Right lobe of liver (tissue), 6 donors: Measurements from ENCODE around the gene C20orf144. TPM values are rescaled to one million over a fixed set of nuclear protein-coding genes. Genes with fewer than 3 reads are reported as not detected.
A peak's percentile ranks its signal among the peaks of the same experiment; 100 is the strongest.
"Not testable (repeated sequence)": the region's sequence is repeated elsewhere in the genome, so short reads cannot be mapped to it uniquely, and the experiment has no call there.

ENCODE experiments used
- ATAC-seq, 4 donors: fragments of 200-7000 bp; cut with Tn5 transposase; one replicate each; pipeline ENCODE4 v1.9.1; 2020; ENCODE audit warnings: mild to moderate bottlenecking in 4 of 4, moderate library complexity in 4 of 4
- DNase-seq, 3 donors: peaks; one replicate each; pipeline ENCODE4 v3.0.0-alpha.2; 2020
- H3K27ac ChIP-seq, 3 donors: fragments of 200-600 bp; one replicate each; pipeline ENCODE4 v1.8.0; 2022
- H3K27me3 ChIP-seq, 2 donors: fragments of 200-600 bp; one replicate each; pipeline ENCODE4 v1.8.0; 2022
- H3K36me3 ChIP-seq, 4 donors: fragments of 200-600 bp; sonication (generic) in 1 of 4; one replicate each; pipeline versions ENCODE4 v1.5.1 to v1.8.0; 2017 to 2022; ENCODE audit warnings: control low read depth in 1 of 4
- H3K4me1 ChIP-seq, 4 donors: fragments of 200-600 bp; sonication (generic) in 1 of 4; one replicate each; pipeline versions ENCODE4 v1.5.1 to v1.8.0; 2017 to 2022; ENCODE audit warnings: control low read depth in 1 of 4
- H3K4me3 ChIP-seq, 3 donors: fragments of 200-600 bp; one replicate each; pipeline ENCODE4 v1.8.0; 2022
- H3K9me3 ChIP-seq, 4 donors: fragments of 200-600 bp; sonication (generic) in 1 of 4; one replicate each; pipeline versions ENCODE4 v1.5.1 to v1.8.0; 2017 to 2022; ENCODE audit warnings: control low read depth in 1 of 4
- CTCF ChIP-seq, 4 donors: fragments of 200-600 bp in 3 of 4; fragments of 450-650 bp in 1 of 4; IDR thresholded peaks; one replicate each; pipeline versions ENCODE4 v1.5.1 to v1.8.0; 2016 to 2022; ENCODE audit warnings: antibody characterized with exemption in 4 of 4, mild to moderate bottlenecking in 2 of 4
- POLR2A ChIP-seq: fragments of 450-650 bp; IDR thresholded peaks from one replicate; pipeline ENCODE4 v1.6.1; 2017; ENCODE audit warnings: antibody characterized with exemption, mild to moderate bottlenecking
- WGBS: methylation state at CpG from one replicate; pipeline ENCODE4 v1.1.6; 2018; ENCODE audit warnings: low coverage, low lambda C conversion rate; ENCODE audit not compliant: insufficient coverage; ENCODE audit errors: missing lambda C conversion rate; 5-methylcytosine and 5-hydroxymethylcytosine counted together
- intact Hi-C, 2 donors: fragments of 100-400 bp; cut with DNase I; formaldehyde crosslinking; loops; one replicate each; pipeline versions ENCODE4 v1.11.2 to v1.14.1; 2022
- total RNA-seq, 6 experiments: library from RNA; depleted of rRNA in 2 of 6; stranded (reverse); fragments of >200 nt in 2 of 6; fragmentation: NEBNext Ultra II Directional in 3 of 6; extraction: Animal tissue kit (Norgen Biotek cat#: 25700) in 3 of 6; gene quantifications; one replicate each; pipeline versions ENCODE4 v1.1.0 to v1.2.4, GENCODE V29; 2016 to 2023
- donor health status: DM: no; HTN: yes; CAD: no.
- donor health status: DM: no; HTN: no; CAD: no.
- donor health status: DM: no; HTN: no; CAD: no.
- donor health status: DM: no; HTN: yes; CAD: no.
- donor health status: DM: no; HTN: yes; CAD: no.

The C20orf144 gene
- total RNA-seq, 6 experiments from 2014 or later = 0.18 TPM; not detected in 5

GRCh38 chr20:33697129-33697528, 35.0 kb downstream of the C20orf144 start:
- 72% methylated on average over 2 of the region's 8 CpGs for WGBS
- Histone ChIP-seq H3K27ac (no peak overlapping the region), H3K36me3 (no peaks in the 10 kb centered on the region), H3K4me1 (peaks cover 0 to 4% (median 0%) of the 10 kb centered on the region in 4 donors), H3K4me3 (no peak overlapping the region), H3K9me3 (no peaks in the 10 kb centered on the region), H3K27me3 (no peaks in the 10 kb centered on the region)
- ATAC-seq = no peak
- DNase-seq = no peak
- intact Hi-C loops = no loop called here
- no peak for TF ChIP-seq CTCF (IDR thresholded peaks at IDR 0.05)
- no peak for TF ChIP-seq POLR2A

GRCh38 chr20:33698966-33699365, 36.8 kb downstream of the C20orf144 start:
- DNase-seq, intact Hi-C loops, ATAC-seq, H3K27ac ChIP-seq, H3K27me3 ChIP-seq, H3K9me3 ChIP-seq, H3K36me3 ChIP-seq, H3K4me3 ChIP-seq: not testable (repeated sequence)
- WGBS = no CpG with 5 or more reads among the region's 27 CpGs
- H3K4me1 ChIP-seq = peaks cover 0 to 14% (median 3%) of the 10 kb centered on the region in 4 donors

GRCh38 chr20:33700696-33701441, 38.7 kb downstream of the C20orf144 start:
- H3K27ac ChIP-seq, DNase-seq, intact Hi-C loops, H3K27me3 ChIP-seq, H3K36me3 ChIP-seq, H3K9me3 ChIP-seq, ATAC-seq, H3K4me3 ChIP-seq: not testable (repeated sequence)
- H3K4me1 ChIP-seq = peaks cover 0 to 14% (median 3%) of the 10 kb centered on the region in 4 donors
- WGBS = 92% methylated on average over 17 of the region's 45 CpGs

GRCh38 chr20:33701629-33702450, 39.7 kb downstream of the C20orf144 start:
- H3K9me3 ChIP-seq = no peaks in the 10 kb centered on the region
- peaks cover 0 to 14% (median 3%) of the 10 kb centered on the region in 4 donors for H3K4me1 ChIP-seq
- no peaks in the 10 kb centered on the region for H3K27me3 ChIP-seq
- H3K27ac ChIP-seq = no peak overlapping the region
- H3K4me3 ChIP-seq = no peak overlapping the region
- peaks cover 0 to 2% (median under 1%) of the 10 kb centered on the region in 4 donors for H3K36me3 ChIP-seq
- no peak for DNase-seq
- ATAC-seq = peak in 3 of 4 donors; percentile 32 to 59 (median 42)
- TF ChIP-seq POLR2A (no peak), CTCF (IDR thresholded peaks at IDR 0.05) (no peak)
- intact Hi-C loops = no loop called here
- 61% methylated on average over 9 of the region's 27 CpGs for WGBS

- Histone ChIP-seq H3K36me3 (peaks cover 0 to 12% (median 5%) of the 10 kb centered on the region in 4 donors), H3K27ac (no peak overlapping the region), H3K9me3 (no peaks in the 10 kb centered on the region), H3K4me3 (no peak overlapping the region), H3K4me1 (peaks cover 0 to 14% (median 3%) of the 10 kb centered on the region in 4 donors), H3K27me3 (no peaks in the 10 kb centered on the region)
- intact Hi-C loops = no loop called here
- 39% methylated on average over 3 of the region's 5 CpGs for WGBS
- ATAC-seq (peak; percentile 86 to 95 (median 90)), DNase-seq (peak; percentile 63 to 81 (median 76))
- TF ChIP-seq POLR2A (no peak), CTCF (IDR thresholded peaks at IDR 0.05) (no peak)
Measured at GRCh38 chr20:33702861-33703260, 40.7 kb downstream of the C20orf144 start.
